HepG2 (cell line): Measurements from ENCODE around the gene FOSB. TPM values are rescaled to one million over a fixed set of nuclear protein-coding genes. Genes with fewer than 3 reads are reported as not detected.

Experiments used
- DMAP1 ChIP-seq: IDR thresholded peaks from 2 replicates; pipeline ENCODE4 v1.6.1; 2016
- HMG20A ChIP-seq: IDR thresholded peaks from 2 replicates; pipeline ENCODE4 v1.6.1; 2016; ENCODE audit warnings: borderline replicate concordance
- KAT8 ChIP-seq: IDR thresholded peaks from 2 replicates; pipeline ENCODE4 v1.6.1; 2016; ENCODE audit warnings: missing genetic modification reagents, missing compliant biosample characterization
- KDM5B ChIP-seq: sonication (generic); formaldehyde crosslinking; IDR thresholded peaks from 2 replicates; pipeline ENCODE4 v1.4.0; 2020; ENCODE audit warnings: missing genetic modification reagents, mild to moderate bottlenecking, borderline replicate concordance
- KIAA2018 ChIP-seq: sonication (generic); formaldehyde crosslinking; IDR thresholded peaks from 2 replicates; pipeline ENCODE4 v1.5.0; 2020; ENCODE audit warnings: mild to moderate bottlenecking, missing genetic modification reagents, borderline replicate concordance
- PTBP1 ChIP-seq: fragments of 200-400 bp; formaldehyde crosslinking; IDR thresholded peaks from 2 replicates; pipeline ENCODE4 v1.6.1; 2018; ENCODE audit warnings: low read length, low read depth; ENCODE audit not compliant: poor library complexity, severe bottlenecking
- TFDP2 ChIP-seq: sonication (generic); formaldehyde crosslinking; IDR thresholded peaks from 2 replicates; pipeline ENCODE4 v1.4.0; 2020; ENCODE audit warnings: missing genetic modification reagents
- ZMYM3 ChIP-seq: sonication (generic); formaldehyde crosslinking; IDR thresholded peaks from 2 replicates; pipeline ENCODE4 v1.5.1; 2020; ENCODE audit warnings: mild to moderate bottlenecking, missing genetic modification reagents
- ZNF3 ChIP-seq: IDR thresholded peaks from 2 replicates; pipeline ENCODE4 v1.7.0; 2017; ENCODE audit warnings: inconsistent platforms
- ZNF543 ChIP-seq: sonication (generic); formaldehyde crosslinking; IDR thresholded peaks from 2 replicates; pipeline ENCODE4 v1.4.0; 2020; ENCODE audit warnings: mild to moderate bottlenecking, missing genetic modification reagents
- ZNF564 ChIP-seq: sonication (generic); formaldehyde crosslinking; IDR thresholded peaks from 2 replicates; pipeline ENCODE4 v1.8.1; 2023; ENCODE audit warnings: mild to moderate bottlenecking, missing genetic modification reagents
- polyA plus RNA-seq, 8 experiments: library from polyadenylated mRNA; depleted of rRNA in 3 of 8; stranded (reverse) in 7 of 8; unstranded in 1 of 8; fragments of >200 nt; fragmentation: Illumina TruSeq in 4 of 8; extraction: Trizol in 4 of 8; gene quantifications; 2 replicates each; pipeline versions ENCODE4 v1.2.1 to v1.2.3, GENCODE V29; 2011 to 2016; ENCODE audit warnings: low read depth in 4 of 8, missing spikeins in 1 of 8, mixed read lengths in 1 of 8; ENCODE audit not compliant: insufficient read depth in 1 of 8
- total RNA-seq, 5 experiments: library from RNA; depleted of rRNA; stranded (reverse); fragments of >200 nt; fragmentation: Illumina TruSeq; extraction: Trizol; gene quantifications; 2 replicates each; pipeline ENCODE4 v1.2.3, GENCODE V29; 2016; ENCODE audit warnings: low read depth in 1 of 5
- TF ChIP-seq, protein P1 (sequence below): IDR thresholded peaks from 2 replicates; pipeline ENCODE4 v1.6.1; 2016; ENCODE audit warnings: low read depth, missing genetic modification reagents, missing compliant biosample characterization

Gene FOSB
- total and polyA plus RNA-seq, 2 of the 13 experiments (the other 11 are each of a cell fraction or from before 2014, with no cell fraction given): 2.8 to 6.0 TPM

- TF ChIP-seq, protein P1, sequence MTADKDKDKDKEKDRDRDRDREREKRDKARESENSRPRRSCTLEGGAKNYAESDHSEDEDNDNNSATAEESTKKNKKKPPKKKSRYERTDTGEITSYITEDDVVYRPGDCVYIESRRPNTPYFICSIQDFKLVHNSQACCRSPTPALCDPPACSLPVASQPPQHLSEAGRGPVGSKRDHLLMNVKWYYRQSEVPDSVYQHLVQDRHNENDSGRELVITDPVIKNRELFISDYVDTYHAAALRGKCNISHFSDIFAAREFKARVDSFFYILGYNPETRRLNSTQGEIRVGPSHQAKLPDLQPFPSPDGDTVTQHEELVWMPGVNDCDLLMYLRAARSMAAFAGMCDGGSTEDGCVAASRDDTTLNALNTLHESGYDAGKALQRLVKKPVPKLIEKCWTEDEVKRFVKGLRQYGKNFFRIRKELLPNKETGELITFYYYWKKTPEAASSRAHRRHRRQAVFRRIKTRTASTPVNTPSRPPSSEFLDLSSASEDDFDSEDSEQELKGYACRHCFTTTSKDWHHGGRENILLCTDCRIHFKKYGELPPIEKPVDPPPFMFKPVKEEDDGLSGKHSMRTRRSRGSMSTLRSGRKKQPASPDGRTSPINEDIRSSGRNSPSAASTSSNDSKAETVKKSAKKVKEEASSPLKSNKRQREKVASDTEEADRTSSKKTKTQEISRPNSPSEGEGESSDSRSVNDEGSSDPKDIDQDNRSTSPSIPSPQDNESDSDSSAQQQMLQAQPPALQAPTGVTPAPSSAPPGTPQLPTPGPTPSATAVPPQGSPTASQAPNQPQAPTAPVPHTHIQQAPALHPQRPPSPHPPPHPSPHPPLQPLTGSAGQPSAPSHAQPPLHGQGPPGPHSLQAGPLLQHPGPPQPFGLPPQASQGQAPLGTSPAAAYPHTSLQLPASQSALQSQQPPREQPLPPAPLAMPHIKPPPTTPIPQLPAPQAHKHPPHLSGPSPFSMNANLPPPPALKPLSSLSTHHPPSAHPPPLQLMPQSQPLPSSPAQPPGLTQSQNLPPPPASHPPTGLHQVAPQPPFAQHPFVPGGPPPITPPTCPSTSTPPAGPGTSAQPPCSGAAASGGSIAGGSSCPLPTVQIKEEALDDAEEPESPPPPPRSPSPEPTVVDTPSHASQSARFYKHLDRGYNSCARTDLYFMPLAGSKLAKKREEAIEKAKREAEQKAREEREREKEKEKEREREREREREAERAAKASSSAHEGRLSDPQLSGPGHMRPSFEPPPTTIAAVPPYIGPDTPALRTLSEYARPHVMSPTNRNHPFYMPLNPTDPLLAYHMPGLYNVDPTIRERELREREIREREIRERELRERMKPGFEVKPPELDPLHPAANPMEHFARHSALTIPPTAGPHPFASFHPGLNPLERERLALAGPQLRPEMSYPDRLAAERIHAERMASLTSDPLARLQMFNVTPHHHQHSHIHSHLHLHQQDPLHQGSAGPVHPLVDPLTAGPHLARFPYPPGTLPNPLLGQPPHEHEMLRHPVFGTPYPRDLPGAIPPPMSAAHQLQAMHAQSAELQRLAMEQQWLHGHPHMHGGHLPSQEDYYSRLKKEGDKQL (CRISPR knock-in tag): no peak
- no peak for TF ChIP-seq KIAA2018 (CRISPR knock-in tag)
- peak; percentile 58; the same call in 1 of the 2 replicates for TF ChIP-seq KDM5B (CRISPR knock-in tag)
- TF ChIP-seq HMG20A (CRISPR knock-in tag): no peak
- no peak for TF ChIP-seq PTBP1
- TF ChIP-seq ZNF543 (CRISPR knock-in tag): no peak
- TF ChIP-seq TFDP2 (CRISPR knock-in tag): peak; percentile 41; the same call in 1 of the 2 replicates
- no peak for TF ChIP-seq ZNF3 (CRISPR knock-in tag)
- TF ChIP-seq ZNF564 (CRISPR knock-in tag): no peak
- TF ChIP-seq KAT8 (CRISPR knock-in tag): peak; percentile 22; the same call in 1 of the 2 replicates
- no peak for TF ChIP-seq DMAP1 (CRISPR knock-in tag)
- TF ChIP-seq ZMYM3 (CRISPR knock-in tag): 0 out of 2 replicates have a peak, but pooled peaks have one; percentile 46
These were observed at the start of gene FOSB (continued) for GRCh38 chr19:45467456-45468158.
